Esophagus squamous epithelium (tissue), 4 donors: Measurements from ENCODE around the gene GABPB2.

Source experiments
- CTCF ChIP-seq, 6 experiments: fragments of 450-650 bp in 4 of 6; fragments of 200-600 bp in 2 of 6; sonication (generic) in 2 of 6; IDR thresholded peaks; one replicate each; pipeline ENCODE4 v1.5.1; 2016 to 2019; ENCODE audit warnings: antibody characterized with exemption in 6 of 6, mild to moderate bottlenecking in 4 of 6, moderate library complexity in 4 of 6
- POLR2A ChIP-seq, 4 donors: fragments of 450-650 bp; IDR thresholded peaks; one replicate each; pipeline ENCODE4 v1.6.1; 2017; ENCODE audit warnings: antibody characterized with exemption in 4 of 4, mild to moderate bottlenecking in 4 of 4, moderate library complexity in 3 of 4

GRCh38 chr1:151050051-151050688 lies 20.4 kb upstream of the GABPB2 start:
- TF ChIP-seq CTCF (IDR thresholded peaks at IDR 0.05) = no peak
- no peak for TF ChIP-seq POLR2A (IDR thresholded peaks at IDR 0.05)
